Activated CD4-positive, alpha-beta memory T cell treated with anti-CD3 and anti-CD28 coated beads for 36 hours (primary cell): Measurements from ENCODE around the gene ALDH1A3. TPM values are rescaled to one million over a fixed set of nuclear protein-coding genes. Genes with fewer than 3 reads are reported as not detected.

ENCODE experiments used
- CTCF ChIA-PET: fragments of 350-600 bp; sonication (Branson Sonifier 250); formaldehyde crosslinking; loops from one replicate; lab custom pipeline; 2021; ENCODE audit warnings: antibody characterized with exemption, inconsistent platforms; lab: Charles Lee
- POLR2A ChIA-PET: fragments of 350-600 bp; sonication (Branson Sonifier 250); formaldehyde crosslinking; loops from one replicate; lab custom pipeline; 2021; ENCODE audit warnings: antibody characterized with exemption; lab: Charles Lee
- DNase-seq: peaks from one replicate; pipeline ENCODE4 v3.0.0-alpha.2; 2020
- H3K27ac Mint-ChIP-seq: one replicate; pipeline ENCODE4 v1.8.0; 2021; ENCODE audit warnings: mixed read lengths
- H3K27me3 Mint-ChIP-seq: one replicate; pipeline ENCODE4 v1.8.0; 2021; ENCODE audit warnings: mixed read lengths
- H3K36me3 Mint-ChIP-seq: one replicate; pipeline ENCODE4 v1.8.0; 2021; ENCODE audit warnings: mixed read lengths
- H3K4me1 Mint-ChIP-seq: one replicate; pipeline ENCODE4 v1.8.0; 2021; ENCODE audit warnings: low read depth, mixed read lengths
- H3K4me3 Mint-ChIP-seq: one replicate; pipeline ENCODE4 v1.8.0; 2021; ENCODE audit warnings: mild to moderate bottlenecking, mixed read lengths
- H3K9me3 Mint-ChIP-seq: one replicate; pipeline ENCODE4 v1.8.0; 2021; ENCODE audit warnings: mixed read lengths
- intact Hi-C: fragments of 100-400 bp; cut with micrococcal nuclease; formaldehyde crosslinking; loops from one replicate; pipeline ENCODE4 v1.15.1; 2023
- total RNA-seq, 2 experiments: library from RNA; stranded (reverse); gene quantifications; one replicate each; pipeline ENCODE4 v1.2.3, GENCODE V29; 2021

Gene ALDH1A3
- total RNA-seq, 2 experiments from 2014 or later, result not detected

DNA sequence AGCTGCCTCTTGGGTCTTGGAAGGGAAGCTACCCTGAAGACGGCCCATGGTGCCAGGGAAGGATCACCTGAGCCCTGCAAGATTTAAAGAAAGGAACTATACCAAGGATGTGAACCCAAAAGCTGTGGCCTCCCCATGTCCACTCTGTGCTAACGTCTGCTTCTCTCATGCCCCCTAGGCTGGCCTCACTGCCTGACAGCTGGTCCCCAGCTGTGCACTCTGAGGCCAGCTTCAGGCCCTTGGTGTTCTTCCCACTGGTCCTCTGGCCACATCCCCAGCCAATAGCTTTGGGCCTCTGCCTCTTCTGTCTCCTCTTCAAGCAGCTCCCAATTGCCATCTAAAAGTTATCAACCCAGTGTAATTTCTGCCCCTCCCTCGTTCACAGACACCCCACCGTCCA, 34.3 kb downstream of the ALDH1A3 start:
- Mint-ChIP-seq H3K27me3 (peaks cover 31% of the 10 kb centered on the region), H3K27ac (no peak overlapping the region), H3K9me3 (no peaks in the 10 kb centered on the region), H3K4me1 (peaks cover 8% of the 10 kb centered on the region), H3K4me3 (no peak overlapping the region), H3K36me3 (no peaks in the 10 kb centered on the region)
- ChIA-PET POLR2A (no interaction called here), CTCF (interaction anchor here (11.0 kb wide), 1 partner anchor 96 kb away, joined by 218 read pairs; no protein-coding TSS in a partner anchor)
- no peak for DNase-seq
- intact Hi-C loops, result no loop called here

DNA sequence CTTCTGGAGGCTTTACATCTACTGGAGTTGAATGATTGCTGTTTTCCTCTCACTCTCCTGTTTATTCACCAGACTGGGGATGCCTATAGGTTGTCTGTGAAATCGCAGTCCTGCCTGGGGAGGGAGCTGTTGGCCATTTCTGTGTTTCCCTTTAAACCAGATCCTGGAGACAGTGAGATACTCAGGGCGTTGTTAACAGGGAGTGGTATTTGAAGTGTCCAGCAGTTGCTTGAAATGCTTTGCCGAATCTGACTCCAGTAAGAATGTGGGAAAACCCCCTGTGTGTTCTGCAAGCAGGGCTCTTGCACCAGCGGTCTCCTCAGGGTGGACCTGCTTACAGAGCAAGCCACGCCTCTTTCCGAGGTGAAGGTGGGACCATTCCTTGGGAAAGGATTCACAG, 35.2 kb downstream of the ALDH1A3 start:
- ChIA-PET CTCF (interaction anchor here (11.0 kb wide), 1 partner anchor 95 kb away, joined by 218 read pairs; no protein-coding TSS in a partner anchor), POLR2A (no interaction called here)
- intact Hi-C loops, result loop anchor here (5.0 kb wide), 2 partner anchors 288 to 342 kb away; no protein-coding TSS in a partner anchor
- Mint-ChIP-seq H3K4me3 (no peak overlapping the region), H3K27ac (no peak overlapping the region), H3K27me3 (peaks cover 31% of the 10 kb centered on the region), H3K9me3 (no peaks in the 10 kb centered on the region), H3K36me3 (no peaks in the 10 kb centered on the region), H3K4me1 (peaks cover 9% of the 10 kb centered on the region)
- no peak for DNase-seq

DNA sequence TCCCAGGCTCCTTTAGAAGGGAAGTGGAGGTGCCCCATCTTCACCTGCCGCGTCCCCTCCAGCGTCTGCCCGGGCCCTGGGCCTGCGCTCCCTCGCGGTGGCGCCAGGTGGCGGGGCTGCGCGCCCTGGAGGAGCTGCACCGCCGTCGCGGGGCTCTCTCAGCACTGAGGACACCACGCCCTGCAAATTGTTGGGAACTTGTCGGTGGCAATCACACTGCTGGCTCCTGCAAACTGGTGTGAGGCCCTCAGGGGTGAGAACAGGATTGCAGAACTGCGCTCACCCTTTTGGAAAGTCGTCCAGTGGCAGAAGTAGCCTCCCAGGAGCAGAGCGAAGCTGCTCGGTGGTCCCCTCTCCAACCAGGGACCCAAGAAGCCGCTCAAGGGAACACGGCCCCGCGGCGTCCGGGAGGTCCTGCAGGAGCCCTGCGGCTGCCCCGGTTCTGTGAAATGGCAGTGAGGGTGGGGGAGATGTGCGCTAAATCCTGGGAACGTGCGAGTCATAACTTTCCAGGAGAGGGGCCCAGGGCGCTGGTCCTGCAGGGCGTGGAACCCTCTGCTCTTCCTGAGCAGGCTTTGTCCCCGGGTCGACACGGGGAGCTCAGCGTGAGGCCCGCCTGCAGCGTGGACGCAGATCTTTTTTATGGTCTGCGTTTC, 38.5 kb downstream of the ALDH1A3 start:
- peak; percentile 76 for DNase-seq
- Mint-ChIP-seq H3K27ac (no peak overlapping the region), H3K27me3 (peaks cover 45% of the 10 kb centered on the region), H3K4me1 (peaks cover 17% of the 10 kb centered on the region), H3K9me3 (no peaks in the 10 kb centered on the region), H3K4me3 (peak overlapping the region; percentile 67), H3K36me3 (no peaks in the 10 kb centered on the region)
- intact Hi-C loops, result loop anchor here (1.0 to 5.0 kb wide), 3 partner anchors 89 to 339 kb away; no protein-coding TSS in a partner anchor
- CTCF ChIA-PET, result interaction anchor here (0.6 to 11.0 kb wide), 22 partner anchors 9 to 569 kb away, joined by 3 to 218 read pairs (median 4); no protein-coding TSS in a partner anchor
- POLR2A ChIA-PET, result no interaction called here

DNA sequence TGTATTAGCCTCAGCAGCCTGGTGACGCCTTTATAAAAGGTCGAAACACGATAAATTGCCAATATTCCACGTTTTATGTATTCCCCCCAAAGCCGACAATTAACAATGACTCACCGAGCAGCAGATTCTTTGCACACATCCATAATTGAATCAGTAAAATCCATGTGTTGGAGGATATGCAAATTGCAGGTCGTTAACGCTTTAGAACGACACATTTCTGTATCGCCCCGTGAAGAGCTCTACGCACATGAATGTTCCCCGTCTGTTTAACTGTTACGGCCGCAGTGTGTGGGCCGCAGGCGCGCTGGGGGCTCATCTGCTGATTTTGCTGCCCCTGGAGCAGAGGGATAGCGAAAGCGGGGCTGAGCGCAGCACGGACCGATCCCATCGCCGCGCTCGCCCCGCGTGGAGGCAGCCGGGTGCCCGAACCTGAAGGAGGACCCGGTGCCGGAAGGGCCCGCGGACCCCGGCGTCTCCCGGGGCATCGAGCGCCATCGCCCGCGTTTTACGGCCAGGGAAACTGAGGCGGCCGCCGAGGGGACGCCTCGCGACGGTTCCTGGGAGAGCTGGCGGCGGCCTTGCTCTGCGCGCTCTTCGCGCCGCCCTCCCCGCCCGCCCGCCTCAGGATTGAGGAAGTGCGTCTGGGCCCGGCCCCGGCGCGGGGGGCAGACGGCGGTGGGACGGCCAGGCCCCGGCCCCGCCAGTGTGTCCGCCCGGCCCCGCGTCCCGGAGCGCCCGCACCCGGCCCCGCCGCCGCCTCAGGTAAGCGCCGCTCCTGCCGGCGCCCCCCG, 39.3 kb downstream of the ALDH1A3 start, which contains the start of gene LRRK1:
LRRK1 (plus strand) TSS at position 668 of the 791 bp plus-strand sequence. CDS start 5,276 bp downstream, outside the sequence.
- Mint-ChIP-seq H3K9me3 (no peaks in the 10 kb centered on the region), H3K4me3 (peak within 1 kb of the TSS; percentile 67), H3K4me1 (peaks cover 17% of the 10 kb centered on the region), H3K27me3 (peaks cover 45% of the 10 kb centered on the region), H3K36me3 (no peaks in the 10 kb centered on the region), H3K27ac (no peak within 1 kb of the TSS)
- intact Hi-C loops, result loop anchor here (1.0 to 5.0 kb wide), 3 partner anchors 88 to 338 kb away; no protein-coding TSS in a partner anchor
- peak; percentile 15 for DNase-seq
- POLR2A ChIA-PET, result no interaction called here
- CTCF ChIA-PET, result interaction anchor here (0.7 to 11.0 kb wide), 17 partner anchors 9 to 570 kb away, joined by 3 to 218 read pairs (median 4); no protein-coding TSS in a partner anchor

DNA sequence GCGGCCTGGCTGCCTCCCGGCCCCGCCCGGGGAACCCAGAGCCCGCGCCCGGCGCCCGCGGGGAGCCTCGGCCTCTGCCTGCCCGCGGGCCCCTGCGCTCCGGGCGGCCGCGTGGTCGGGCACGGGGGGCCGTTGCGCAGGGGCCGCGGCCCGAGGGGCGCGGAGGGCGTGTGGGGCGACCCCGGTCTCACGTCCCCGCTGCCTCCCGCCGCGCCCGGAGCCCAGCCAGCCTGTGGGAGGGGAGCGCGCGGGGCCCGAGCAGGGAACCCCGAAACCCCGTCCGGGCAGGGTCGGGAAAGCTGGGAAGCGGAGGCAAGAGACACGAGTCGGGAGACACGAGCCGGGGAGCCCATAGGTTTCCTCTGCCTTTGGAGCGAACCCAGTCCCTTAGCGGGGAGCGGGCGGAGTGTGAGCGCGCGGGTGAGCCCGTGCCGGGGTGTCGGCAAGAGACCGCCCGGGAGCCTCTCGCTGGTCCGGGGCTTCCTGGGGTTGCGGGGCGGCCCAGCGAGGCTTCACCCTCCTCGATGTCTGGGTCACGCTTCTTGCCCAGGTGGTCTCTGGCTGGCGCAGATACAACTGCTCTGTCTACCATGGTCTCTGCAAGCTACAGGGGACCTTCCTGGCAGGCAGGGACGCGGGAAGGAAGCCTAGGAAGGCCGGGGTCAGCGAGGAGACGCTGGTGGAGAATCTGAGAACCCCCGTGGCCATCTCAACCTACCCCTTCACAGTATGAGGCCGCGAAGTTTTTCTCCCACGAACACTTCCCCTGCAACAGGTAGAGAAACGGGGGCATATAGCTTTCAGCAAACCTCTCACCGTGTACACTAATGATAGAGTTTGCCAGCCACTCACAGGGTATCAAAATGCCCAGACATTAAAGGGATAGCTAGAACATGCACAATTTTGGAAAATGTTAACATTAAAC, 40.1 kb downstream of the ALDH1A3 start:
- CTCF ChIA-PET, result interaction anchor here (0.6 to 11.0 kb wide), 8 partner anchors 8 to 570 kb away, joined by 3 to 218 read pairs (median 6); no protein-coding TSS in a partner anchor
- no peaks in the 10 kb centered on the region for H3K36me3 Mint-ChIP-seq
- H3K4me1 Mint-ChIP-seq, result peaks cover 17% of the 10 kb centered on the region
- H3K9me3 Mint-ChIP-seq, result no peaks in the 10 kb centered on the region
- intact Hi-C loops, result loop anchor here (5.0 kb wide), 2 partner anchors 292 to 338 kb away; no protein-coding TSS in a partner anchor
- H3K27ac Mint-ChIP-seq, result no peak overlapping the region
- H3K27me3 Mint-ChIP-seq, result peaks cover 41% of the 10 kb centered on the region
- peak; percentile 10 for DNase-seq
- POLR2A ChIA-PET, result no interaction called here
- H3K4me3 Mint-ChIP-seq, result peak overlapping the region; percentile 54

DNA sequence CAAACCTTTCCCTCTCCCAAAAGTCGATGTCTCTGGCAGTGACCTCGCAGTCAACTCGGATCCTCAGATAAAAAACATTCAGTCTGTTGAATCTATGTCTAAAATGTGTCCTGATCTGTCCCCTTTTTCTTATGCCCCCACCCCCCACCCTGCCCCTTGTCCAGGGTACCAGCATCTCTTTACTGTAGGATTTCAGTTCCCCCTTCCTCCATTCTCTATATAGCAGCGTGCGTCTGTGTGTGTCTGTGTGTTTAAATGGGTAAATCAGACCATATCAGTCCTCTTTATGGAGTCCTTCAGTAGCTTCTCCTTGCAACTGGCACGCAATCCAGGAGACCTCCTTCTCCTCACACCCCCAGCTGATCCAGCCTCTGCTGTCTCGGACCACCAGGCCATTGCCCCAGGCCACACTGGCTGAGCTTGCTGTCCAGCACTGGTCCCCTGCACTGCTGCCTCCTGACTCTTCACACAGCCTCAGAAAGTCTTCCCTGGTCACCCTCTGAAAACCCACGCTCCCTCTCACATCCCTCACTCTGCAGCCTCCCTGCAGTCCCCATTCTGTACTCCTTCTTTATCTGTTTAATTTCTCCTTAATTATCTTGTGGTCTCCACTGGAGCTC, 41.0 kb downstream of the ALDH1A3 start:
- peaks cover 17% of the 10 kb centered on the region for H3K4me1 Mint-ChIP-seq
- no peak overlapping the region for H3K27ac Mint-ChIP-seq
- CTCF ChIA-PET, result interaction anchor here (11.0 kb wide), 1 partner anchor 89 kb away, joined by 218 read pairs; no protein-coding TSS in a partner anchor
- intact Hi-C loops, result no loop called here
- no peak for DNase-seq
- POLR2A ChIA-PET, result no interaction called here
- no peaks in the 10 kb centered on the region for H3K9me3 Mint-ChIP-seq
- no peak overlapping the region for H3K4me3 Mint-ChIP-seq
- no peaks in the 10 kb centered on the region for H3K36me3 Mint-ChIP-seq
- peaks cover 44% of the 10 kb centered on the region for H3K27me3 Mint-ChIP-seq

DNA sequence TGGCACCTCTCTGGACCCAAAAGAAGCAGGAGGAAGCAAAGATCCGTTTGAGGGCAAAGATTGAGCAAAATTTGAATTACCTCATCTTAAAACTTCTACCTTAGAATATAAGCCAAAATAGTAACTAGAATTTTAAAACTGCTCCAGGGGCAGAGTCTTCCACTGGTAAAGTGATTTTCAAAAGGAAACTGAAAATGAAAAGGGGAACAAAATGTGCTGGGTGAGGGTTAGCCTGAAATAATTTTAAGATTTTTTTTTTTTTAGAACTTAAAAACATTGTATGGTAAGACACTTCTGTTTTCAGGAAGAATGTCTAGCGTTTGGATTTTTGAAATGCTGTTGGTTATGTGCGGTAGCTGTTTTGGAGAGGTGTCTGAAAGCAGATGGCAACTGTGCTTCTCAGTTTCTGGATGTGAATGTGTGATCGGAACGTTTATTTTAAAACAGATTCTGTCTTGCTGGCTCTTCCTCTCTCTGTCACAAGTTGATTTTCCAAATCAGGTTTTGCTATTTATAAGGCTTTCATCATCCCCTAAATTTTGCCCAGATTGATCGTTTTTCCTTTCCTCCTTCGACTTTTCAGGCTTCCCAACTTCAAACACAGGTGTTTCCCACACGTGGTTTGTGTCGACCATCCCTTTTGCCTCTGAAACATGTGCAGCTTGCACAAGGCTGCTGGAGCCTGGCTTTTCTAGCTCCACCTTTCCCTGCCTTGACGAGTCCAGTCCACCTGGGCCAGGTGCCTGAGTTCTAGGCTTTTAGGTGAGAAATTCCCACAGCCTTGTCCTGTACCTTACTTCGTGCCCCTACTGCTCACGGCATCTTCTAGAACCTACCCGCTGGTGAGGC, 42.8 kb downstream of the ALDH1A3 start:
- ChIA-PET CTCF (interaction anchor here (11.0 kb wide), 1 partner anchor 87 kb away, joined by 218 read pairs; no protein-coding TSS in a partner anchor), POLR2A (no interaction called here)
- DNase-seq, result no peak
- no peaks in the 10 kb centered on the region for H3K36me3 Mint-ChIP-seq
- peaks cover 17% of the 10 kb centered on the region for H3K4me1 Mint-ChIP-seq
- H3K27ac Mint-ChIP-seq, result no peak overlapping the region
- H3K4me3 Mint-ChIP-seq, result no peak overlapping the region
- peaks cover 37% of the 10 kb centered on the region for H3K27me3 Mint-ChIP-seq
- intact Hi-C loops, result no loop called here
- H3K9me3 Mint-ChIP-seq, result no peaks in the 10 kb centered on the region

DNA sequence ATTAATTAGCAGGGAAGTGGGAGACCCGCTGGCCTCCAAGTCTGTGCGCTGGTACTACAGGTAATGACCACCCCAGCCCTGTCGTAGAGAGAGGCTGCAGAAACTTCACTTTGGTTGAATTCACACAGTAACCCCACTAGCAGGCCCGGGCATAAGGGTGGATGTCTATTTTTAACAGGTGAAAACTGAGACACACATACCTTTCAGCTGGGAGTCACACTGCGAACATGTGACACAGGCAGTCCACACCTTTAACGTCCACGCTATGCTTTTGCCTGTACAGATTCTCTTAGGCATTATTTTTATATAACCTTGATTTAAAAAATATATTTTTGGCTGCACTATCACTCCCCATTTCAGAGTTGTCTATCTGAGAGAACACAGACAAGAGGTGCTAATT, 43.4 kb downstream of the ALDH1A3 start:
- no peaks in the 10 kb centered on the region for H3K36me3 Mint-ChIP-seq
- DNase-seq, result no peak
- intact Hi-C loops, result no loop called here
- no peaks in the 10 kb centered on the region for H3K9me3 Mint-ChIP-seq
- peaks cover 34% of the 10 kb centered on the region for H3K27me3 Mint-ChIP-seq
- POLR2A ChIA-PET, result no interaction called here
- H3K27ac Mint-ChIP-seq, result no peak overlapping the region
- CTCF ChIA-PET, result interaction anchor here (11.0 kb wide), 1 partner anchor 87 kb away, joined by 218 read pairs; no protein-coding TSS in a partner anchor
- peaks cover 16% of the 10 kb centered on the region for H3K4me1 Mint-ChIP-seq
- no peak overlapping the region for H3K4me3 Mint-ChIP-seq

DNA sequence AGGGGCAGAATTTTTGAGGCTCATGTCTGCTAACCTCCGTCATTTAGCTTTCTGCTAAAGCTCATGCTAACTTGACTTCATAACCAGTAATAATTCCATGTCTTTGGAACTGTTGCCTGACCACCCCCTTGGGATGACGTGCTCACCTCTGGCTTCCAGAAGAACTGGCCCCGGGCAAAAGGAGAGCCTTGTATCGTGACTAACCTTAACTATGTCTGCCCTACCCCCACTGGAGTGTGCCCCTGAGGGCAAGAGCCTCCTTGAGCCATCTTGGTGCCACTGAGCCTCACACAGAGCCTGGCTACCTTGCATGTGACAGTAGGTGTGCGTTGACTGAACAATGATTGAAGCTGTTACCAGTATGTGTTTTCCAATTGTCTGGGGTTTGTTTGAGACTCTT, 44.3 kb downstream of the ALDH1A3 start:
- no peaks in the 10 kb centered on the region for H3K36me3 Mint-ChIP-seq
- intact Hi-C loops, result no loop called here
- H3K4me3 Mint-ChIP-seq, result no peak overlapping the region
- ChIA-PET POLR2A (no interaction called here), CTCF (interaction anchor here (11.0 kb wide), 1 partner anchor 86 kb away, joined by 218 read pairs; no protein-coding TSS in a partner anchor)
- H3K27me3 Mint-ChIP-seq, result peaks cover 28% of the 10 kb centered on the region
- H3K27ac Mint-ChIP-seq, result no peak overlapping the region
- H3K4me1 Mint-ChIP-seq, result peaks cover 8% of the 10 kb centered on the region
- H3K9me3 Mint-ChIP-seq, result no peaks in the 10 kb centered on the region
- DNase-seq, result no peak

DNA sequence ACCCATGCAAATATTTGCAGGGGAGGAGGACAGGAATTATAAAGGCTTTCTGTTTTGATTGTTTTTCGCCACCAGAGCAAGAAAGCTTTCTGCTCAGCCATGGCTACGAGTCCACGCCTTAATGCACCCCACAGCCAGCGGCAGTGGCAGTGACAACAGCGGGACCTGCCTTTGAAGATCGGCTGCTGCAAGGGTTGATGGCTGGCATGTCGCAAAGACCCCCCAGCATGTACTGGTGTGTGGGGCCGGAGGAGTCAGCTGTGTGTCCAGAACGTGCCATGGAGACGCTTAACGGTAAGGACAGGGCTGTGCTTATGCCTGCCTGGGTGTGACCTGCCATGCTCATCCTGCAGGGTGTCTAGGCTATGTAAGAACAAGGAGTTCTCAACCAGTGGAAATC, 44.8 kb downstream of the ALDH1A3 start:
- CTCF ChIA-PET, result interaction anchor here (11.0 kb wide), 1 partner anchor 85 kb away, joined by 218 read pairs; no protein-coding TSS in a partner anchor

More for the DNA sequence above, 44.8 kb downstream of the ALDH1A3 start:
- Mint-ChIP-seq H3K4me3 (no peak overlapping the region), H3K27me3 (peaks cover 31% of the 10 kb centered on the region), H3K9me3 (no peaks in the 10 kb centered on the region), H3K36me3 (no peaks in the 10 kb centered on the region), H3K27ac (no peak overlapping the region), H3K4me1 (peaks cover 8% of the 10 kb centered on the region)
- intact Hi-C loops, result no loop called here
- POLR2A ChIA-PET, result no interaction called here
- DNase-seq, result no peak
